Measurements from ENCODE around the gene ANKZF1.
"Not testable (repeated sequence)": the region's sequence is repeated elsewhere in the genome, so short reads cannot be mapped to it uniquely, and the experiment has no call there.

Gene ANKZF1, protein sequence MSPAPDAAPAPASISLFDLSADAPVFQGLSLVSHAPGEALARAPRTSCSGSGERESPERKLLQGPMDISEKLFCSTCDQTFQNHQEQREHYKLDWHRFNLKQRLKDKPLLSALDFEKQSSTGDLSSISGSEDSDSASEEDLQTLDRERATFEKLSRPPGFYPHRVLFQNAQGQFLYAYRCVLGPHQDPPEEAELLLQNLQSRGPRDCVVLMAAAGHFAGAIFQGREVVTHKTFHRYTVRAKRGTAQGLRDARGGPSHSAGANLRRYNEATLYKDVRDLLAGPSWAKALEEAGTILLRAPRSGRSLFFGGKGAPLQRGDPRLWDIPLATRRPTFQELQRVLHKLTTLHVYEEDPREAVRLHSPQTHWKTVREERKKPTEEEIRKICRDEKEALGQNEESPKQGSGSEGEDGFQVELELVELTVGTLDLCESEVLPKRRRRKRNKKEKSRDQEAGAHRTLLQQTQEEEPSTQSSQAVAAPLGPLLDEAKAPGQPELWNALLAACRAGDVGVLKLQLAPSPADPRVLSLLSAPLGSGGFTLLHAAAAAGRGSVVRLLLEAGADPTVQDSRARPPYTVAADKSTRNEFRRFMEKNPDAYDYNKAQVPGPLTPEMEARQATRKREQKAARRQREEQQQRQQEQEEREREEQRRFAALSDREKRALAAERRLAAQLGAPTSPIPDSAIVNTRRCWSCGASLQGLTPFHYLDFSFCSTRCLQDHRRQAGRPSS

DNA sequence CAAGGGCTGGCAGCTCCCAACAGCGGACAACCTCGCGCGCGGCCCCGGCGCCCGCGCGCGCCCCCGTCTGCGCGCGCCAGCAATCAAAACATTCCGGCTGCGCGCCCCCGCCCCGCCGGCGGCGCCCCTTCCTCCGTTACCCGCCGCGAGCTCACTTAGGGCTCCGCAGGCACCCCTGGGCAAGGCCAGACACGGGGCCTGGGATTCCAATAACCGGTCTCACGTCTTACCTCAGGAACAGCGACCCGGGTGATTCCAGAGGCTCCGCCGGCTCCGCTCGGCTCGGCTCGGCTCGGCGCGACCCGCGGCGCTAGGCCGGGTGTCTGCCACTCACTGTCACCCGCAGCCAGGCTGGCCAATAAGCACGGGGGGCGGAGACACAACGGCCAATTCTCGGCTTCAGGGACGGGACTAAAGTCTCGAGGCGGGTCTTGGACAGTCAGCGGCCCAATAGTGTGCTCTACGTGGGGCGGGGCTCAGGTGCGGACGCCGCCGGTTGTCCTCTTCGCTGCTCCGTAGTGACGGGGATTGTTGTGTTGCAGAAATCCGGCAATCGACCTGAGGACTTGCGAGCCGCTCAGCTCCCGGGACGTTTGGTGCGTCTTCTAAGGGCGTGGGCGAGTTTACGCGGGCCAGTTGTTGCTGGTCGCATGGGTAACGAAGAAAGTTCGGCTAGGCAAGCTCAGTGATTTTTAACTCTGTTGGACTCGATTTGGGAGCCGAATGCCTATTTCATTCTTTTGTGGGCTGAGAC lies at the start of gene ANKZF1, which contains the start of gene ATG9A:
TSS of gene ANKZF1 (plus strand) at position 502 of the 754 bp plus-strand sequence. CDS start 452 bp downstream, outside the sequence.
TSS of gene ATG9A (minus strand) at position 332 of the 754 bp plus-strand sequence. CDS start 1,612 bp downstream, outside the sequence.
- DNase-seq (ENCODE audit: low read depth in 2 of 2) = peak; percentile 95

DNA sequence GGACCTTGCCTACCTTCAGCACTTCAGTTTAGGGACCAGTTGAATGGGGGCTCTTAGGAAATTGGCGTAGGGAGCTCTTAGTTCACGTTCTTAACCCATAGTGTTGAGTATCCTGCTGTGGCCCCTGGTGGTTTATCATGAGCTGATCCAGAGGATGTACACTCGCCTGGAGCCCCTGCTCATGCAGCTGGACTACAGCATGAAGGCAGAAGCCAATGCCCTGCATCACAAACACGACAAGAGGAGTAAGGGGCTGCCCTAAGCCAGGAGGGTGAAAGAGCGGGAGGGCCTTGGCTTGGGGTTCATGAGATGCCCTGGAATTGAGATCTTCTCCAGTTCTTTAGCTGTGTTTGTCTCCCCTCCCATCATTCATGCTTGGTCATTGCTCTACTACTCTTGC lies 48.6 kb upstream of the ANKZF1 start:
- DNase-seq (ENCODE audit: low read depth in 2 of 2) = no peak

DNA sequence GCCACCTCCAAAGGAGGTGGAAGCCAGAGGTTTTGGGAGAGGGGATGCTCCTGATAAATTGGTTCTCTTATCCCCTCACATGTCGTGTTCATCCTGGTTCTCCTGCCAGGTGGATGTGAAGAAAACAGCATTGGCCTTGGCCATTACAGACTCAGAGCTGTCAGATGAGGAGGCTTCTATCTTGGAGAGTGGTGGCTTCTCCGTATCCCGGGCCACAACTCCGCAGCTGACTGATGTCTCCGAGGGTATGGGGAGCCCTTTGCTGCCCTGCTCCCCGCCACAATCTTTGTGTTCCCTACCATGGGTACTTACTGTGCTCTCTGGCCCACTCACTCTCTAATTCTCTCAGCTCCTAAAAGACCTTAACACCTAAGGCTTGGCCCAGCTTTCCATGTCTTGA lies 48.1 kb upstream of the ANKZF1 start:
- no peak for DNase-seq (ENCODE audit: low read depth in 2 of 2)

DNA sequence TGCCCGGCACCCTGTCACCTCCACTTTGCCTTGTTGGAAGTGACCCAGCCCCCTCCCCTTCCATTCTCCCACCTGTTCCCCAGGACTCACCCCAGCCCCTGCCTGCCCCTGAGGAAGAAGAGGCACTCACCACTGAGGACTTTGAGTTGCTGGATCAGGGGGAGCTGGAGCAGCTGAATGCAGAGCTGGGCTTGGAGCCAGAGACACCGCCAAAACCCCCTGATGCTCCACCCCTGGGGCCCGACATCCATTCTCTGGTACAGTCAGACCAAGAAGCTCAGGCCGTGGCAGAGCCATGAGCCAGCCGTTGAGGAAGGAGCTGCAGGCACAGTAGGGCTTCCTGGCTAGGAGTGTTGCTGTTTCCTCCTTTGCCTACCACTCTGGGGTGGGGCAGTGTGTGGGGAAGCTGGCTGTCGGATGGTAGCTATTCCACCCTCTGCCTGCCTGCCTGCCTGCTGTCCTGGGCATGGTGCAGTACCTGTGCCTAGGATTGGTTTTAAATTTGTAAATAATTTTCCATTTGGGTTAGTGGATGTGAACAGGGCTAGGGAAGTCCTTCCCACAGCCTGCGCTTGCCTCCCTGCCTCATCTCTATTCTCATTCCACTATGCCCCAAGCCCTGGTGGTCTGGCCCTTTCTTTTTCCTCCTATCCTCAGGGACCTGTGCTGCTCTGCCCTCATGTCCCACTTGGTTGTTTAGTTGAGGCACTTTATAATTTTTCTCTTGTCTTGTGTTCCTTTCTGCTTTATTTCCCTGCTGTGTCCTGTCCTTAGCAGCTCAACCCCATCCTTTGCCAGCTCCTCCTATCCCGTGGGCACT lies 47.1 kb upstream of the ANKZF1 start:
- no peak for DNase-seq (ENCODE audit: low read depth in 2 of 2)

DNA sequence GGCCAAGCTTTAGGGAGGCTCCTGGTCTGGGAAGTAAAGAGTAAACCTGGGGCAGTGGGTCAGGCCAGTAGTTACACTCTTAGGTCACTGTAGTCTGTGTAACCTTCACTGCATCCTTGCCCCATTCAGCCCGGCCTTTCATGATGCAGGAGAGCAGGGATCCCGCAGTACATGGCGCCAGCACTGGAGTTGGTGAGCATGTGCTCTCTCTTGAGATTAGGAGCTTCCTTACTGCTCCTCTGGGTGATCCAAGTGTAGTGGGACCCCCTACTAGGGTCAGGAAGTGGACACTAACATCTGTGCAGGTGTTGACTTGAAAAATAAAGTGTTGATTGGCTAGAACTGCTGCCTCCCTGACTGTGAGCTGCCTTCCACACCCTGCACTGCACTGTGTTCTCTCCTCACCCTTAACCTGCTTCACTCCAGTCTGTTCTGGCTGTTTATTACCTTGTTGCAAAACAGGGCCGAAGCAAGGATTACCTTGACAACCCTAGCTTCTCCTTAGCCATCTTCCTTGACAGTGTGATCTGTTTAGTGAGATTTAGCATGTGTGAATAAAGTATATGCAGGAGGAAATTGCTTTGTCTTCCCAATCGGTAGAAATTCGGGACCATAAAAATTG lies 46.3 kb upstream of the ANKZF1 start:
- DNase-seq (ENCODE audit: low read depth in 2 of 2) = no peak

DNA sequence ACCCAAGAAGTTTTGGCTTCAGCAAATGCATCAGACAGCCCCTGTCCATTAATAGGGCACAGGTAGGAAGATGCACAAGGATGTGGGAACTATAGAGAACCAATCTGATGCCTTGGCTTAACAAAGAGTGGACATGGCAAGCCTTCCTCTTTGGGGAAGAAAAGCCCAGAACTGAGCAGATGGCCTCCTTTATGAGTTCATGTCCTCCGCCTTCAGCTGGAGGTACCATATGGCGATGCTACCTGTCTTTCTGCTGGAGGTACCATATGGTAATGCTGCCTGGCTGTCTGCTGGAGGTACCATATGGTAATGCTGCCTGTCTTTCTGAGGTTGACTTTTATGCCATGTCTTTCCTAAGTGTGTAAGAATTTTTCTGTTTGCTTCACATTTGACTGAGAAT lies 45.5 kb upstream of the ANKZF1 start:
- no peak for DNase-seq (ENCODE audit: low read depth in 2 of 2)

DNA sequence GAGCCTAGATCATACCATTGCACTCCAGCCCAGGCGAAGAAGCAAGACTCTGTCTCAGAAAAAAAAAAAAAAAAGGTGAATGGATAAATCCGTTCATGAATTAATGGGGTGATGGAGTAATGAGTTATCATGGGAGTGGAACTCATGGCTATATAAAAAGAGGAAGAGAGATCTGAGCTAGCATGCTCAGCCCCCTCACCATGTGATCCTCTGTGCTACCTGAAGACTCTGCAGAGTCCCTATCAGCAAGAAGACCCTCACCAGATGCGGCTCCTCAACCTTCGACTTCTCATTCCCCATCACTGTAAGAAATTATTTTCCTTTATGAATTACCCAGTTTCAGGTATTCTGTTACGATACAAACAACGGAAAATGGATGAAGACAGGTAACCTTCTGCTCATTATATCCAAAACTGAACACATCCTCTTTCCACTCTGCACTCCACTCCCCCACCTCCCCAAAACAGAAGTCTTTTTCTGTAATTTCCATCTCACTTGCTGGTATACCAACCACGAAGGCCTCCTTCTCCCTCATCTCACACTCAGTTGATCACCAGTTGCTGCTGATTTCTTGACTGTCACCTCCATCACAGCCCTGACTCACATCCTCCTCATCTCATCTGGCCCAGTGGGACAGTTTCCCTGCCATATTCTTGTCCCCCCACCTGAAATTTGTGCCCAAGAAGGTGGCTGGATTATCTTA lies 42.7 kb upstream of the ANKZF1 start:
- no peak for DNase-seq (ENCODE audit: low read depth in 2 of 2)

DNA sequence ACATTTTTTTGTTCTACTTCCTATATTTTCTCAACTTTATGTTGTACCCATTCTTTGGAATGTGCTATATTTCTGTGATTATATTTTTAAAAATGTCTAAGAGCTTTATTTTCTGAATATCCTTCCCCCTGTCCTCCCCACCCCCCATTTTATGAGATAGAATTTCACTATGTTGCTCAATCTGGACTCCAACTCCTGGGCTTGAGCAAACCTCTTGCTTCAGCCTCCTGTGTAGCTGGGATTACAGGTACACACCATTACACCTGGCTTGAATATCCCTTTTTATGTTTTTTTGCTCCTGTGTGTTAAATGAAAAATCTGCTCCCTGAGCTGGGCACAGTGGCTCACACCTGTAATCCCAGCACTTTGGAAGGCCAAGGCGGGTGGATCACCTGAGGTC lies 32.2 kb upstream of the ANKZF1 start:
- DNase-seq (ENCODE audit: low read depth in 2 of 2) = no peak

DNA sequence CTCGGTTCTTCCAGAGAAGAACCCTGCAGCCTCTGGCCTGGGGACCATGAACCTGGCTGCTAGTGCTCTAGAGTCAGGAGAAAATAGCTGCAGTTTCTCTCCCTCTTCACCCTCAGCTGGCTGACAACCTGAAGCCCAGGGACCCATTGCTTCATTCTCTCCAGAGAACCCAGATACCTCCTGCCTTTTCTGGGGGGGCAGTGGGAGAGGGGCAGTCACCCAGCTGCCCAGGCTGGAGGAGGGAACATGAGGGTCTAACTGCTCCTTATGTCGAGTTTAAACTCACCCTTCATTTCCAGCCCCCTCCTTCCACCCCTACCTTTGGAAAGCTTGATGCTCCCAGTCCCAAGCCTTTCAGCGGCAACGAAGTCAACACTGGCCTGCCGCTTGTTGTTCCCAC lies 30.6 kb upstream of the ANKZF1 start:
- DNase-seq (ENCODE audit: low read depth in 2 of 2) = no peak

DNA sequence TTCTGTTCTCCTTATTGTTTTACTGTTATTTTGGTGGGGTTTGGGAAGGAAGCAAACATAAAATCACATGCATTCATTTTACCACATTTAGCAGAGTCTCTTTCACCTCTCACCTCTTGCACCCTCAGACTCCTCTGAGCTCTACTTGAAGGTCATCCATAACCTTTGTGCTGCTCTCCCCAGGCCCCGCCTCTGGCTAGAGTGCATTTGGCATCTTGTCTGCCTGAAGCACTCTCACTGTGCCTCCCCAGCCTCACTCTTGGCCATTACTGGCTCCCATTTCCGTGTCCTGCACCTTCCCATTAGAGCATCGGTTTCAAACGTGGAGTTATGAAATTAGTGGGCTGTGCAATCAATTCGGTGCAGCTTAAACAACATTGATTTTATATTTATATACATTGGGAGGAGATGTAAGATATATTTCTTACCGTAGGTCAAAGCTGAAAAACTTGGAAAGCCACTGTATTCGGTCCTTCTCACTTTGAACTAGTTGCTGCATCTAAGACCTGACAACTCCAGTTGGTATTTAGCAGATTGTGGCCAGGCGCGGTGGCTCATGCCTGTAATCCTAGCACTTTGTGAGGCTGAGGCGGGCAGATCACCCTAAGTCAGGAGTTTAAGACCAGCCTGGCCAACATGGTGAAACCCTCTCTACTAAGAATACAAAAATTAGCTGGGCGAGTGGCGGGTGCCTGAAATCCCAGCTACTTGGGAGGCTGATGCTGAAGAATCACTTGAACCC lies 30.0 kb upstream of the ANKZF1 start:
- no peak for DNase-seq (ENCODE audit: low read depth in 2 of 2)

DNA sequence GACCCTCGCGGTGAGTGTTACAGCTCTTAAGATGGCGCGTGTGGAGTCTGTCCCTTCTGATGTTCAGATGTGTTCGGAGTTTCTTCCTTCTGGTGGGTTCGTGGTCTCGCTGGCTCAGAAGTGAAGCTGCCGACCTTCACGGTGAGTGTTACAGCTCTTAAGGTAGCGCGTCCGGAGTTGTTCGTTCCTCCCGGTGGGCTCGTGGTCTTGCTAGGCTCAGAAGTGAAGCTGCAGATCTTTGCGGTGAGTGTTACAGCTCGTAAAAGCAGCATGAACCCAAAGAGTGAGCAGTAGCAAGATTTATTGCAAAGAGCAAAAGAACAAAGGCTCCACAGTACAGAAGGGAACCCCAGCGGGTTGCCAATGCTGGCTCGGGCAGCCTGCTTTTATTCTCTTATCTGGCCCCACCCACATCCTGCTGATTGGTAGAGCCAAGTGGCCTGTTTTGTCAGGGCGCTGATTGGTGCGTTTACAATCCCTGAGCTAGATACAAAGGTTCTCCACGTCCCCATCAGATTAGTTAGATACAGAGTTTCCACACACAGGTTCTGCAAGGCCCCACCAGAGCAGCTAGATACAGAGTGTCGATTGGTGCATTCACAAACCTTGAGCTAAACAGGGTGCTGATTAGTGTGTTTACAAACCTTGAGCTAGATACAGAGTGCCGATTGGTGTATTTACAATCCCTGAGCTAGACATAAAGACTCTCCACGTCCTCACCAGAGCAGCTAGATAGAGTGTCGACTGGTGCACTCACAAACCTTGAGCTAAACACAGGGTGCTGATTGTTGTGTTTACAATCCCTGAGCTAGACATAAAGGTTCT lies 28.9 kb upstream of the ANKZF1 start:
- not testable (repeated sequence) for DNase-seq (ENCODE audit: low read depth in 2 of 2)

DNA sequence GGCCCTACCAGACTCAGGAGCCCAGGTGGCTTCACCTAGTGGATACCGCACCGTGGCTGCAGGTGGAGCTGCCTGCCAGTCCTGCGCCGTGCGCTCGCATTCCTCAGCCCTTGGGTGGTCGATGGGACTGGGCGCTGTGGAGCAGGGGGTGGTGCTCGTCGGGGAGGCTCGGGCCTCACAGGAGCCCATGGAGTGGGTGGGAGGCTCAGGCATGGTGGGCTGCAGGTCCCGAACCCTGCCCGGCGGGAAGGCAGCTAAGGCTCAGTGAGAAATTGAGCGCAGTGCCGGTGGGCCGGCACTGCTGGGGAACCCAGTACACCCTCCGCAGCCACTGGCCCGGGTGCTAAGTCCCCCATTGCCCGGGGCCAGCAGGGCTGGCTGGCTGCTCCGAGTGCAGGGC lies 28.3 kb upstream of the ANKZF1 start:
- DNase-seq (ENCODE audit: low read depth in 2 of 2) = not testable (repeated sequence)

DNA sequence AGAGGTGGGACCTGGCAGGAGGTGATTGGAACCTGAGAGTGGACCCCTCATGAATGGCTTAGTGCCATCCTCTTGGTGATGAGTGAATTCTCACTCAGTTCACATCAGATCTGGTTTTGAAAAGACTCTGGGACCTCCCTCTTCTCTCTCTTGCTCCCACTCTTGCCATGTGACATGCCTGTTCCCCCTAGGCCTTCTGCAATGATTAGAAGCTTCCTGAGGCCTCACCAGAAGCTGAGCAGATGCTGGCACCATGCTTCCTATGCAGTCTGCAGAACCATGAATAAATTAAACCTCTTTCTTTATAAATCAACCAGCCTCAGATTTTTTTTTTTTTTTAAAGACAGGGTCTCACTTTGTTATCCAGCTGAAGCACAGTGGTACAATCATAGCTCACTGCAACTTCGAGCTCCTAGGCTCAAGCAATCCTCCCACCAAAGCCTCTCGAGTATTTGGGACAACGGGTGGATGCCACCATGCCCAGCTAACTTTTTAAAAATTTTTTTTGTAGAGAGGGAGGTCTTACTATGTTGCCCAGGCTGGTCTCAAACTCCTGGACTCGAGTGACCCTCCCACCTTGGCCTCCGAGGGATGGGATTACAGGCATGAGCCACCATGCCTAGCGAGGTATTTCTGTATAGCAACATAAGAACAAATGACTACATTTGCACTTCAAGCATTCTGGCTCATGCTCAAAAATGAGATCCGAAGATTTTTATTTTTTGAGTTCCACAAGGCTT lies 25.0 kb upstream of the ANKZF1 start:
- no peak for DNase-seq (ENCODE audit: low read depth in 2 of 2)

DNA sequence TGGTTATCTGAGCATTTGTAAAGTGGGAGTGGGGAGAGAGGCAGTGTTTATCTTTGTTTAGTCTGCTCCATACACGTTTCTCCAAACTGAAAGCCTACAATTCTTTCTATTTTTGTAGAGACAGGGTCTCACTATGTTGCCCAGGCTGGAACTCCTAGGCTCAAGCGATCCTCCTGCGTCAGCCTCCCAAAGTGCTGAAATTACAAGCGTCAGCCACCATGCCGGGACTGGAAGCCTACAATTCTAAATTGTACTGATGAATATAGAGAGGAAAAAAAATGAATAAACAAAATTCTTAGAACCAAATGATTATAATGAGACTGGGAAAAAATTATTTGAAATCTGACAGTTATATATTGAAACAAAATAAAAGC lies 24.5 kb upstream of the ANKZF1 start:
- DNase-seq (ENCODE audit: low read depth in 2 of 2) = no peak

DNA sequence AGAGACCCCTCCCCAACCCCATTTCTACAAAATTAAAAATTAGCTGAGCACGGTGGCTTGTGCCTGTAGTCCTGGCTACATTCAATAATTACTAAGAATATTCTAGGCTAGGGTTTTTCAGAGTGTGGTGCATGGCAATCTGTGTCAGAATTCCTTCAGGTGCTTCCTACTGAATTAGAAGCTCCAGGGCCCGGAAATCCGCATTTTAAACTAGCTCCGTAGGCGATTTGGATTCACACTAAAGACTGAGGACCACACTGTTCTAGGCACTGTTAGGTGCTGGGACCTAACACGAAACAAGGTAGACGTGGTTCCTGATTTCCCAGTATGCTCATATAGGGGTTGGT lies 23.7 kb upstream of the ANKZF1 start:
- no peak for DNase-seq (ENCODE audit: low read depth in 2 of 2)

DNA sequence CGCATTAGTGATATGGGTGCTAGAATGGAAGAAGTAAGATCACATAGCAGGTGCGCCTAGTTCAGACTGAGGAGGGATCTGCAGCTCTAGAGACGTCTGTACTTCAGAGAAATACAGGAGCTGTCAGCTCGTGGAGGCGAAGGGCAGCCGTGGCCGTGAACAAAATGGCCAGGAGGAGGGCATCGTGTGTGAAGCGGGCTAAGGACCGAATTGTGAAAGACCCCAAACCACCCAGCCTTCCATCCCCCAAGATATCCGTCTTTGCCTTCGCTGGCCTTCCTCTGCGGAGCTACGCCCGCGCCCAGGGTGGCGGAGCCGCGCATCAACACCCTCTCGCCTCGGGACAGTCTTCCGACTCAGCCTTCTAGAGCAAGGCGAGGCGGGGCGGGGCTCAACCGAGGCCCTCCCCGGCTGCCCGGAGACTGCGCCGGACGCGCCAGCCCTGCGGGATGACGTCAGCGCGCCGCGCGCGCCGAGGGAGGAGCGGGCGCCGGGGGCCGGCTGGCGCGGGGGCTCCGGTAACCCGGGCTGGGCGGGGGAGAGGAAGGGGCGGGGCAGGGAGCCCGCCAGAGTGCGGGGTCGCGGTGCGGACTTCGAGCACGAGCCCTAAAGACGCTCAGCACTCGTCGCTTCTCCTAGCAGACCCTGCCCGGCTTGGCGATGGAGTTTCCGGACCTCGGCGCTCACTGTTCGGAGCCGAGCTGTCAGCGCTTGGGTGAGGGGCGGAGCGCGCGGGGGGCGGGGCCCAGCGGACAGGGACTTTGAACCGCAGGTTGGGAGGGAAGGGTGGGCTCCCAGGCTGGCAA lies 23.1 kb upstream of the ANKZF1 start, which contains the start of gene ZFAND2B:
TSS of gene ZFAND2B (plus strand) at position 455 of the 806 bp plus-strand sequence. CDS start at position 661, 206 bp downstream.
- DNase-seq (ENCODE audit: low read depth in 2 of 2) = peak; percentile 88 to 93

All from stimulated activated CD8-positive, alpha-beta memory T cell treated with anti-CD3 and anti-CD28 coated beads, Interleukin-2, amount 100 ng/mL, for 1 hour (primary cell).